ENCODE results near the gene C14orf119. TPM values are rescaled to one million over a fixed set of nuclear protein-coding genes. Genes with fewer than 3 reads are reported as not detected.
"Not testable (repeated sequence)": the region's sequence is repeated elsewhere in the genome, so short reads cannot be mapped to it uniquely, and the experiment has no call there.

The C14orf119 gene
- total and polyA plus RNA-seq, 9 of the 15 experiments (the other 6 are each of a cell fraction or from before 2014, with no cell fraction given), result 36.7 to 251 (median 51.8) TPM

GRCh38 chr14:23108169-23108568, 12.9 kb downstream of the C14orf119 start:
- POLR2A ChIA-PET, result interaction anchor here (1.0 to 3.5 kb wide), 4 partner anchors 13 to 49 kb away, joined by 3 to 12 read pairs (median 4); partner anchors contain the start of genes ACIN1 and C14orf119
- DNase-seq (ENCODE audit: extremely low read depth in 1 of 4, low spot score in 3 of 4); H2AFZ ChIP-seq (ENCODE audit: low read depth, low read length); H3K9me1 ChIP-seq (ENCODE audit: control insufficient read depth, insufficient read depth, low read length); BruUV-seq (replicated peaks); H3K79me2 ChIP-seq (ENCODE audit: control insufficient read depth, insufficient read depth, low read length); H3K9me3 ChIP-seq (replicated peaks; ENCODE audit: control insufficient read depth, insufficient read depth, low read depth, low read length); H3K4me2 ChIP-seq (ENCODE audit: insufficient read depth, low read length); H3K9ac ChIP-seq (ENCODE audit: insufficient read depth in 1 of 2, low read depth in 2 of 2, low read length in 2 of 2); H3K4me3 ChIP-seq; H4K20me1 ChIP-seq (replicated peaks; ENCODE audit: control insufficient read depth, insufficient read depth, low read length); FAIRE-seq; ATAC-seq; H3K36me3 ChIP-seq (ENCODE audit: control insufficient read depth, insufficient read depth, low read length); H3K27me3 ChIP-seq (ENCODE audit: control insufficient read depth in 2 of 2, insufficient read depth in 2 of 2, low read length in 2 of 2); H3K27ac ChIP-seq (ENCODE audit: extremely low read depth, low read depth, low read length): not testable (repeated sequence)
- TF ChIP-seq ZBTB33 (CRISPR knock-in tag; IDR thresholded peaks at IDR 0.05), result peak; percentile 85
- TF ChIP-seq SMAD4 (CRISPR knock-in tag; conservative IDR thresholded peaks at IDR 0.05), result peak; percentile 67
- 67% methylated on average over 9 of the region's 24 CpGs for WGBS (ENCODE audit: insufficient coverage, low coverage, missing lambda C conversion rate)
- CTCF ChIA-PET (ENCODE audit: low intra/inter-chr PET ratio), result interaction anchor here (1.9 to 5.6 kb wide), 3 partner anchors 31 to 122 kb away, joined by 8 to 109 read pairs (median 25); no protein-coding TSS in a partner anchor
- in situ Hi-C loops (cut with MboI) (loop anchor here (5.0 kb wide), 1 partner anchor 41 kb away; no protein-coding TSS in a partner anchor), intact Hi-C loops (cut with micrococcal nuclease) (loop anchor here (5.0 kb wide), 2 partner anchors 121 to 136 kb away; no protein-coding TSS in a partner anchor)
- H3K4me1 ChIP-seq (replicated peaks in 1 of 2; ENCODE audit: control insufficient read depth in 2 of 2, insufficient read depth in 2 of 2, low read length in 2 of 2), result peaks cover 12 to 24% of the 10 kb centered on the region in 2 experiments; a peak in 4 of 5 replicates

Measured in K562 (cell line).